ENCODE data around the gene RNF180.

DNA sequence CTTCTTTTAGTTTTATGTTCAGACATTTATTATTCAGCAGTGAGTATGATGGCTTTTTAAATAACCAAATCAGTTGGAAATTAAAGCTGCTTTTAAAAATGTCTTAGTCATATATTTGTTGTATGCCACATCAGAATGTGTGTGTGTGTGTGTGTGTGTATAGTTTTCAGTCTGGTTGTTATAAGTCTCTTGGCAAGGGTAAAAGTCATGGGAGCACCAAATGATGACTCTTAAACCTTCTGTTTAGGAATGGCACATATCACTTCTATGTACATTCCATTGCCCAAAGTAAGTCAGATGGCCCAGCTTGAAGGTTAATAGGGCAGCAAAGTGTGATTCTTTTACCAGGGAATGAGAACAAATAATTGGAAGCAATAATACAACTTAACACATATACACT is 135.9 kb downstream of the RNF180 start:
- TF ChIP-seq POLR2A (IDR thresholded peaks at IDR 0.05) (no peak), POLR2AphosphoS5 (IDR thresholded peaks at IDR 0.05) (no peak)
